Measurements from ENCODE around the gene FAM98C. TPM values are rescaled to one million over a fixed set of nuclear protein-coding genes. Genes with fewer than 3 reads are reported as not detected.

The FAM98C gene
- total and polyA plus RNA-seq, 4 donors: 4.2 to 8.5 (median 6.2) TPM

- 23% methylated on average over 23 of the region's 23 CpGs for WGBS
- Histone ChIP-seq H3K9me3 (ENCODE audit: control insufficient read depth in 4 of 4, low read length in 3 of 4) (no peaks in the 10 kb centered on the region), H3K4me3 (ENCODE audit: low read depth in 1 of 3, low read length in 3 of 3) (peak overlapping the region in 2 of 3 donors; percentile 40 to 46), H3K27ac (ENCODE audit: low read depth in 1 of 2, low read length in 2 of 2) (no peak overlapping the region), H3K27me3 (ENCODE audit: control insufficient read depth in 4 of 4, insufficient read depth in 4 of 4, low read length in 3 of 4) (peaks cover 0 to 6% (median 3%) of the 10 kb centered on the region in 4 donors), H3K9ac (ENCODE audit: low read depth in 1 of 2, low read length in 2 of 2) (no peak overlapping the region), H3K36me3 (ENCODE audit: control insufficient read depth in 4 of 4, insufficient read depth in 3 of 4, low read depth in 1 of 4, low read length in 3 of 4) (no peaks in the 10 kb centered on the region), H3K4me1 (ENCODE audit: control insufficient read depth in 4 of 4, insufficient read depth in 4 of 4, low read length in 3 of 4) (peaks cover 0 to 8% (median 0%) of the 10 kb centered on the region in 4 donors)
- TF ChIP-seq ZBTB33 (IDR thresholded peaks at IDR 0.05) (no peak), REST (IDR thresholded peaks at IDR 0.05) (no peak), EGR1 (IDR thresholded peaks at IDR 0.05; ENCODE audit: low read depth in 2 of 2) (no peak), RXRA (IDR thresholded peaks at IDR 0.05) (no peak), HNF4G (IDR thresholded peaks at IDR 0.05) (no peak), ATF3 (IDR thresholded peaks at IDR 0.05) (no peak), JUND (IDR thresholded peaks at IDR 0.05) (no peak)
- no peak for DNase-seq (ENCODE audit: low spot score)
Observed at GRCh38 chr19:38360839-38361631, 41.9 kb upstream of the FAM98C start.

GRCh38 chr19:38361633-38362075, 41.2 kb upstream of the FAM98C start:
- no peak for TF ChIP-seq RAD21 (IDR thresholded peaks at IDR 0.05)
- TF ChIP-seq JUND (IDR thresholded peaks at IDR 0.05): no peak
- TF ChIP-seq HNF4A (conservative IDR thresholded peaks at IDR 0.05): no peak
- TF ChIP-seq SP1 (IDR thresholded peaks at IDR 0.05): no peak
- no peak for TF ChIP-seq REST (IDR thresholded peaks at IDR 0.05)
- no peak for TF ChIP-seq HNF4G (IDR thresholded peaks at IDR 0.05)
- TF ChIP-seq YY1 (IDR thresholded peaks at IDR 0.05): no peak
- no peak for TF ChIP-seq TAF1 (conservative IDR thresholded peaks at IDR 0.05)
- TF ChIP-seq RXRA (IDR thresholded peaks at IDR 0.05): no peak
- H3K27me3 ChIP-seq (ENCODE audit: control insufficient read depth in 4 of 4, insufficient read depth in 4 of 4, low read length in 3 of 4): peaks cover 0 to 6% (median 3%) of the 10 kb centered on the region in 4 donors
- H3K4me1 ChIP-seq (ENCODE audit: control insufficient read depth in 4 of 4, insufficient read depth in 4 of 4, low read length in 3 of 4): peaks cover 0 to 8% (median 0%) of the 10 kb centered on the region in 4 donors
- H3K9me3 ChIP-seq (ENCODE audit: control insufficient read depth in 4 of 4, low read length in 3 of 4): no peaks in the 10 kb centered on the region
- peak overlapping the region in 2 of 3 donors; percentile 40 to 46 for H3K4me3 ChIP-seq (ENCODE audit: low read depth in 1 of 3, low read length in 3 of 3)
- no peaks in the 10 kb centered on the region for H3K36me3 ChIP-seq (ENCODE audit: control insufficient read depth in 4 of 4, insufficient read depth in 3 of 4, low read depth in 1 of 4, low read length in 3 of 4)
- 1% methylated on average over 37 of the region's 37 CpGs for WGBS
- no peak overlapping the region for H3K9ac ChIP-seq (ENCODE audit: low read depth in 1 of 2, low read length in 2 of 2)
- peak; percentile 66 for DNase-seq (ENCODE audit: low spot score)
- H3K27ac ChIP-seq (ENCODE audit: low read depth in 1 of 2, low read length in 2 of 2): no peak overlapping the region
